ENCODE data around the gene NEURL1.
A peak's percentile ranks its signal among the peaks of the same experiment; 100 is the strongest.

The NEURL1 gene

GRCh38 chr10:103547391-103547946 lies 54.0 kb downstream of the NEURL1 start:
- no peak for DNase-seq

GRCh38 chr10:103548006-103548405 lies 54.5 kb downstream of the NEURL1 start:
- no peak for DNase-seq

DNA sequence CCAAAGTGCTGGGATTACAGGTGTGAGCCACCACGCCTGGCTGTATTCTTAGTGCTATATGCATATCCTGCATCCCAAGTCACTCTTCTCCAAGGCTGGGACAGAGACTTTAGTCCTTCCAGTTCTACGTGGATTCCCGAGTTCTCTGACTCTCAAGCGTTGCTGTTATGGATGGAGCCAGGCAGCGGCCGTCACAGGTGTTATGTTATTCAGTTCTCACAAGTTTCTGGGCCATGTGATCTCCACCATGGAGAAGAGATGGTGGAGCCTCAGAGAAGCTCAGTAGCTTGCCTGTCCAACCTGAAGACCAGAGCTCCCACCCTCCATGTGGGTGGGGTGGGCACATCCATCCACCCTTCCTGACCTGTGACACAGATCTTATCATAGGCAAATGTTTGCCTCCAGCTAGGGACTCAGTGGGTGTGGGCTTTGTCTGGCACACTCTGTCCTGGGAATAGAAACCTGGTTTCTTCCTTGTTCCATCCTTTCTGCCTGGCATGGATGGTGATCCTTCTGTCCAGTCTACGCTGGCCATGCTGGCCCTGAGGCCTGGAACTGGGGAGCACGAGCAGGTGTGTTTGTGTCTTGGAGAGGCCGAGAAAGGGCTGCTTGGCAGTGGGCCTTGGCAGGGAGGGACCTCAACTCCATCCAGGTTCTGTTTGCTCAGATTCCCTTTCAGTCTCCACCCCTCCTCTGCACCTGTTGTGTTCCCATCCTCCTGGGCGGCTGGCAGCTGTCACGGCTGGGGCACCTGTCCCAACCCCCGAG lies 55.3 kb downstream of the NEURL1 start:
- no peak for DNase-seq

GRCh38 chr10:103549349-103549685 lies 55.8 kb downstream of the NEURL1 start:
- DNase-seq: no peak

DNA sequence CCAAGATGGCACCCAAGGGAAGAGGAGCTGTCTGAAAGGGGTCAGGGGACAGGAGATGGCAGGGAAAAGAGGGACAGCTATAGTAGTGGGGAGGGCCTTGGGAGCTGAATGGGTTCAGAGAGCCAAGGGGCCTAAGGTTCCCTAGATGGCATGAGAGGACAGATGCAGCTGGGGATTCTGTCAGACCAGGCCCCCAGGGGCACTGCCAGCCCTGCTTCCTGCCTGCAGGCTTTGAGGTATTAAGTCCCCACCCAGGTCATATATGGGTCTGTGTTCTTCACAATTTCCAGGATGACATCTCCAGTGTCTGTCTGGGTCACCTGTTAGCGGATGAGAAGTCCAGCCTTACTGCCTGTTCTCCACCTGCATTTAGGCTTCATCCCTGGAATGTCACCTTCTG lies 56.7 kb downstream of the NEURL1 start:
- no peak for DNase-seq

DNA sequence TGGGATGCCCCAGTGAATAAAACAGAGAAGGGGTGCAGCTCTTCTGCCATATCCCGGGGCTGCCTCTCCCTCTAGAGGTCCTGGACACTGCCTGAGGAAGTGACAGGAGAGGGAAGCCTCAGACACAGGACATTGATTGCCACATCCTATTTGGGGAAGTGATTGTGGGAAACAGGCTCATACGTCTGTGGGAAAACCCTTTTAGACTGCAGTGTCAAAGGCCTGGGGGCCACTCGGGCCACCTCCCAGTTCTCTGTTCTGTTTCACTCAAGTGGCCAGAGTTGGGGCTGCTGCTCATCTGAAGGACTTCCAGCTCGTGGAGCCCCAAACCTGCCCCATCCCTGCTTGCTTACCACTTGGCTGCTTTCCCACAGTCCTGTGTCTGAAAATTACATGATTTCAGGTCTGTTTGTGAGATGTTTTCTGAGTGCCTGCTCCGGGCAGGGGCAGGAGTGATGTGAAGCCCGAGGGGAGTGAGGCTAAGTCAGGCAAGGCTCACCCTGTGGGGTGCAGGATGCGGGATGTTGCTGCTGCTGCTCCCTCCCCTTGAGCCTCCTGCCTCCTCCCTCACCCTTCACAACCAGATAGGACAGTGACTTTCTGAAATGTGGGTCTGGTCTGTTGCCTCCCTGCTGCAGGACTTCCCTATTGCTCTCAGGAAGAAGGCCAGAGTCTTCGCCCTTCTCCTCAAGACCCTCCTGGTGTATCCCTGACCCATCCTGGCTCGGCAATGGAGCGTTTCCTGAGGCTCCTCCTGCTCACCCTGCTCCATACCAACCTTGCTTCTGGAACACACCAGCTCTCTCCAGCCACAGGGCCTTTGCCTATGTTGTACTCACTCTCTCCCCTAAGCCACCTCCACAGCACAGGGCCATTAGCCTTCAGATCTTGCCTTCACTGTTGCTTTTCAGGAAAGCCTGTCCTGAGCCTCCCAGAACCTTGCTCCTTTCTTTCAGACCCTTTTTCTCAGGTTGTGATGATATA lies 58.4 kb downstream of the NEURL1 start:
- DNase-seq: no peak

DNA sequence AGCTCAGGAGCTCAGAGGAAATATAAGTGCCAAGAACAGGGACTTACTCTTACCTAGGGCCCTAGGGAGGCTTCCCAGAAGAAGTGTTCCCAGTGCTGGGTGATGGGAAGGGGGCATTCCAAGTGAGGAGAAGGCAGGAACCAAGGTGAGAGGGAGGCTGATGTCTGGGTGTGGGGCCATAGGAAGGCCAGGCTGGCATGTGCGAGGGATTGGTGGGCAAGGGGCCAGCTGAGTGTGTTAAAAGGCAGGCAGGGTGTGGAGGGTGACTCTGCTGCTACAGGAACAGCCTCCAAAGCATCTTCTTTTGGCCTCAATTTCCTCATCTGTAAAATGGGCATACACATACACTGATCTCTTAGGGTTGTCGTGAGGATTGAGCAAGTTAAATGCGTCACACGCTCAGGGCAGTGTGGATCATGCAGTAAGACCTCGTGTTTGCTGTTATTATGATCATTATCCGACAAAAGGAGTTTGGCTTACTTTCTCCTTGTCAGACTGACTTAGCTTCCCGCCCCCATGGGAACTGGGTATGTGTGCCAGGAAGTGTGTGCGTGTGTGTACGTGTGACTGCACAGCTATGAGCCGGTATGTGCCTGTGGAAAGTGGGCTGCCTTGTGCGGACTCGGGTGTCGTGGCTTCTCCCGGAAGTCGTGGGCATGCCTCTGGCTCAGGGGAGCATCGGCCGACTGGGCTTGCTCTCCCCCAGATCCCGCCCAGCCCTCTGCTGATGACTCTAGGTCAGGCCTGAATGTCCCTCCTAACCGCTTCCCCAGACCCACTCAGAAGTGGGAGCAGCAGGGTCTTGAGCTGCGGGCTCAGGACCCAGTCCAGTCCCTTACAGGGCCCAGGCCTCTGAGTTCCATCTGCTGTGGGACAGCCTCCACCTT lies 59.6 kb downstream of the NEURL1 start:
- no peak for DNase-seq

GRCh38 chr10:103553743-103554487 lies 60.4 kb downstream of the NEURL1 start:
- no peak for DNase-seq

DNA sequence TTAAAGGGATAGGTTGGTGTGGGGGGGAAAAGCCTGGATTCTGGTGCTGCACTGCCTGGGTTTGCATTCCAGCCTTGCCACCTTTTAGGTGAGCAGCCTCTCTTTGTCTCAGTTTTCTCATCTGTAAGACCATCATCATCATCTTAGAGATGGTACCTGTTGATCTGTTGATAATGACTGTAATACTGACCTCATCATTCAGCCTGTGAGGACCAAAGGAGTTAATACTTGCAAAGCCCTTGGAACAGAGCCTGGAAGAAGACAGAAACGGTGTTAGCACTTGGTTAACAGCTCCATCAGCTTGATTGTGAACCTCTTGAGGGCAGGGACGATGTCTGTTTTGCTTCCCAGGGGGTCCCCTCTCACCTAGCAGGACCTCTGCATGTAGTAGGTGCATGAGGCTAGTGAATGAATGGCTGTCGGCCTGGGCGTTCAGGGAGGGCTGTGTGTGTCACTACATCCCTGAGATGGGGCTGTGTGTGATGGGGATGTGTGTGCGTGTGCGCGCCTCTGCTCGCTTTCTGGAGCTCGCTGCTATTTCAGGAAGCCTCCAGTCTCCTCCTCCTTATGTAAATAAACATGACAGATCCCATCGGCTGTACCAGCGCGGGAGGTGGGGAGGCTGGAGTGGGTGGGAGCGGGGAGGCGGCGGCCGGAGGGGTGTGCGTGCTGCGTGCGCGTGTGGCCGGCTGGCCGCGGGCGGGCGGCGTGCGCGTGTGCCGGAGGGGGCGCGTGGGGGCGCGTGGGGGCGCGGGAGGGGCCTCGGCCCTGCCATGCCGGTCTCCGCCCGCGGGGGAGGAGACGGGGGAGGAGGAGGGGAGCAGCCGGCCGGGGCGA lies 61.2 kb downstream of the NEURL1 start:
- DNase-seq: peak; percentile 75

- DNase-seq: no peak
These were observed 61.8 kb downstream of the NEURL1 start for GRCh38 chr10:103555325-103555649.

- DNase-seq: no peak
These were observed 62.2 kb downstream of the NEURL1 start for GRCh38 chr10:103555712-103556111.

DNA sequence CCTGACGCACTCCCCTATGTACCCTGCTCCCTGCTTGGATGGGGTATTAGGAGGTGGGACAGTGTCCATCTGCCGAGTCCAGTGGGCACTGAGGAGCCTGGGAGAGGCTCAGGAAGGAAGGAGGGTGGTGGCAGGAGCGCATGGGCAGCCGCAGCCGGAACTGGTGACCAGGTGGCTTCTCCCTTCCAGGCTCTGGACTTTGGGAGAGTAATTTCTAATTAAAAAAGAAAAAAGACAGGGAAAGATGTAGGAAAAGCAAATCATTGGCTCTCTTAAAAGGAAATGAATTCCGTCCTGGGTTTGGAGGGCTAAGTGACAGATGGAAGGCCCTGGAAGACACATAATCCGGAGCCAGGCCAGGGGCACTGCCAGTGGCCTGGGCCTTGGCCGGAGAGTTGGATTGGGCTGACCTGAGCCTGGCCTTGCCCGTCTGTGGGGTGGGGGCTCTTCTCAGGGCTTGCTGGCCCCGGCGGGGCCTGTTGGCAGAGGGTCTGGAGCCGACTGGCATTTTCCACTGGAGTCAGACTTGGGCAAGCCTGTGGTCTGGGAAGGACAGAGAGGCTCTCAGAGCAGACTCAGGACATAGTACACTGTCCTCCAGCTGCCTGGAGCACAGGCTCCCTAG lies 63.0 kb downstream of the NEURL1 start:
- DNase-seq: no peak

DNA sequence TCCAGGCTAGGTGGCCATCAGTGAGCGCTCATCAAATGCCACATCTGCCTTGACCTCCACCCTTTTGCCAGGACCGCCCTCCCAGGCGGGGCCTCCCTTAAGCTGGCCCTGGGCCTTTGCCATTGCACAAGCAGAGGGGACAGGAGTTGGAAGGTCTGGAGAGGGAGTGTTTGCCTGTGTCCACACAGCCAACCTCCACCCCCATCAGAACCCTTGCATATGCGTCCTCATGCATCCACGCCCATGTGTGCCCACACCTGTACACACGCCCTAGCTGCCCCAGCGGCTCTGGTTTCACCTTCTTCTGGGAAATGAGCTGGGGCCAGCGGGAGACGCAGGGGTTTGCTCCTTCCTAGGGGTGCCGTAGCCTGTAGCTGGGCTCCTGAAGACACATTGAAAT lies 64.0 kb downstream of the NEURL1 start:
- DNase-seq: no peak

- no peak for DNase-seq
These were observed 65.4 kb downstream of the NEURL1 start for GRCh38 chr10:103558911-103559310.

GRCh38 chr10:103559776-103560175 lies 66.3 kb downstream of the NEURL1 start:
- no peak for DNase-seq

- no peak for DNase-seq
These were observed 67.4 kb downstream of the NEURL1 start for GRCh38 chr10:103560886-103561285.

GRCh38 chr10:103562383-103562782 lies 68.9 kb downstream of the NEURL1 start:
- no peak for DNase-seq

- no peak for DNase-seq
These were observed 70.0 kb downstream of the NEURL1 start for GRCh38 chr10:103563231-103564115.

- no peak for DNase-seq
These were observed 70.6 kb downstream of the NEURL1 start for GRCh38 chr10:103564116-103564501.

Data from retina (tissue), 1 donor.